ENCODE data around the gene SLC37A1.

- no peak for TF ChIP-seq POLR2A (IDR thresholded peaks at IDR 0.05; ENCODE audit: low read length)
- TF ChIP-seq GATA1 (IDR thresholded peaks at IDR 0.05; ENCODE audit: low read depth, low read length): no peak
Measured at GRCh38 chr21:42623694-42624093, 110.0 kb downstream of the SLC37A1 start.

Measured in erythroblast (primary cell).